HCT116 (cell line): Measurements from ENCODE around the gene KRT86. TPM values are rescaled to one million over a fixed set of nuclear protein-coding genes. Genes with fewer than 3 reads are reported as not detected.

Experiments
- ATAC-seq: fragments of 200-7000 bp; cut with Tn5 transposase; 2 replicates; pipeline ENCODE4 v1.9.1; 2020; ENCODE audit warnings: mild to moderate bottlenecking, moderate library complexity
- BruUV-seq: library from RNA; stranded (reverse); fragments of 400-500 nt; replicated peaks from 2 replicates; lab custom pipeline; 2021; lab: Mats Ljungman, UMichigan
- CTCF ChIA-PET: fragments of 300-600 bp; sonication (Branson Sonifier 250); formaldehyde crosslinking; loops from one replicate; lab custom pipeline; 2021; ENCODE audit warnings: antibody characterized with exemption; lab: Charles Lee
- POLR2A ChIA-PET: fragments of 300-600, 350-600 bp; sonication (Branson Sonifier 250); formaldehyde crosslinking; loops from one replicate; lab custom pipeline; 2021; ENCODE audit warnings: antibody characterized with exemption; lab: Charles Lee
- RAD21 ChIA-PET, 2 experiments: fragments of 300-600 bp; sonication (Branson Sonifier 250); formaldehyde crosslinking; loops; one replicate each; lab custom pipeline; 2023; ENCODE audit warnings: low total read pairs in 2 of 2; ENCODE audit not compliant: uncharacterized antibody in 2 of 2, unreplicated experiment in 2 of 2, low non-redundant PET in 1 of 2; lab: Charles Lee
- DNase-seq: peaks from one replicate; pipeline ENCODE4 v3.0.0-alpha.2; 2010; ENCODE audit warnings: low read depth, low spot score
- H2AFZ ChIP-seq: fragments of 200-600 bp; shearing (Covaris generic), sonication (generic); 2 replicates; pipeline ENCODE4 v1.6.1; 2017; ENCODE audit warnings: low read depth, mixed run types, mixed read lengths, antibody characterized with exemption, low read length; ENCODE audit not compliant: poor library complexity, severe bottlenecking
- H3K27ac ChIP-seq: 2 replicates; pipeline ENCODE4 v1.5.1; 2012; ENCODE audit warnings: low read depth, low read length
- H3K27me3 ChIP-seq: fragments of 200-600 bp; sonication (generic); 2 replicates; pipeline ENCODE4 v1.6.1; 2016; ENCODE audit warnings: mixed run types, low read length, mixed read lengths; ENCODE audit not compliant: insufficient read depth
- H3K36me3 ChIP-seq, 2 experiments: fragments of 200-500 bp in 1 of 2; fragments of 200-600 bp in 1 of 2; sonication (Bioruptor generic) in 1 of 2; sonication (generic) in 1 of 2; 2 replicates each; pipeline versions ENCODE4 v1.5.1 to v1.6.1; 2014 to 2016; ENCODE audit warnings: low read length in 2 of 2, inconsistent platforms in 1 of 2, mixed read lengths in 1 of 2, mixed run types in 1 of 2; ENCODE audit not compliant: insufficient read depth in 2 of 2, control insufficient read depth in 1 of 2
- H3K4me1 ChIP-seq, 2 experiments: fragments of 200-600 bp in 1 of 2; sonication (generic) in 1 of 2; 2 replicates each; pipeline versions ENCODE4 v1.5.1 to v1.6.1; 2012 to 2017; ENCODE audit warnings: low read length in 2 of 2, inconsistent platforms in 1 of 2, mild to moderate bottlenecking in 1 of 2, mixed read lengths in 1 of 2, mixed run types in 1 of 2, moderate library complexity in 1 of 2; ENCODE audit not compliant: insufficient read depth in 2 of 2, control insufficient read depth in 1 of 2
- H3K4me2 ChIP-seq: fragments of 200-600 bp; sonication (generic); 2 replicates; pipeline ENCODE4 v1.6.1; 2017; ENCODE audit warnings: mixed run types, low read length, mixed read lengths
- H3K4me3 ChIP-seq, 2 experiments: fragments of 200-600 bp in 1 of 2; sonication (generic) in 1 of 2; replicated peaks in 1 of 2; 2 replicates each; pipeline ENCODE4 v1.5.1; 2011 to 2016; ENCODE audit warnings: low read length in 2 of 2, control low read depth in 1 of 2, low read depth in 1 of 2, mild to moderate bottlenecking in 1 of 2, mixed read lengths in 1 of 2, mixed run types in 1 of 2
- H3K79me2 ChIP-seq: fragments of 200-600 bp; sonication (generic); 2 replicates; pipeline ENCODE4 v1.6.1; 2017; ENCODE audit warnings: mild to moderate bottlenecking, mixed run types, low read length, moderate library complexity, mixed read lengths; ENCODE audit not compliant: insufficient read depth
- H3K9ac ChIP-seq: fragments of 200-600 bp; sonication (generic); 2 replicates; pipeline ENCODE4 v1.6.1; 2016; ENCODE audit warnings: low read length, mixed read lengths
- H3K9me2 ChIP-seq: fragments of 200-600 bp; sonication (generic), shearing (Covaris generic); 2 replicates; pipeline ENCODE4 v1.6.1; 2017; ENCODE audit warnings: mixed run types, mild to moderate bottlenecking, moderate library complexity; ENCODE audit not compliant: insufficient read depth
- H3K9me3 ChIP-seq, 2 experiments: fragments of 200-500 bp in 1 of 2; fragments of 200-600 bp in 1 of 2; sonication (Bioruptor generic) in 1 of 2; sonication (generic) in 1 of 2; 2 replicates each; pipeline ENCODE4 v1.6.1; 2014 to 2017; ENCODE audit warnings: low read length in 2 of 2, mixed read lengths in 2 of 2, inconsistent platforms in 1 of 2, low read depth in 1 of 2, mild to moderate bottlenecking in 1 of 2, mixed run types in 1 of 2, moderate library complexity in 1 of 2; ENCODE audit not compliant: control insufficient read depth in 1 of 2, insufficient read depth in 1 of 2
- H4K20me1 ChIP-seq: fragments of 200-600 bp; sonication (generic), shearing (Covaris generic); 2 replicates; pipeline ENCODE4 v1.6.1; 2017; ENCODE audit warnings: mixed run types, mild to moderate bottlenecking, moderate library complexity; ENCODE audit not compliant: insufficient read depth
- CBX3 ChIP-seq: IDR thresholded peaks from 2 replicates; pipeline ENCODE4 v1.6.1; 2012; ENCODE audit warnings: low read depth
- EGR1 ChIP-seq: IDR thresholded peaks from 2 replicates; pipeline ENCODE4 v1.6.1; 2012; ENCODE audit warnings: low read depth
- ELF1 ChIP-seq: IDR thresholded peaks from 2 replicates; pipeline ENCODE4 v1.6.1; 2012; ENCODE audit warnings: low read depth, borderline replicate concordance
- EZH2 ChIP-seq: fragments of 200-600 bp; sonication (generic); IDR thresholded peaks from 2 replicates; pipeline ENCODE4 v1.6.1; 2017; ENCODE audit warnings: antibody characterized with exemption, mixed run types
- EZH2phosphoT487 ChIP-seq: fragments of 200-600 bp; IDR thresholded peaks from 2 replicates; pipeline ENCODE4 v1.6.1; 2018; ENCODE audit warnings: antibody characterized with exemption, borderline replicate concordance
- FOSL1 ChIP-seq: IDR thresholded peaks from 2 replicates; pipeline ENCODE4 v1.6.1; 2012; ENCODE audit warnings: low read depth
- JUND ChIP-seq: IDR thresholded peaks from 2 replicates; pipeline ENCODE4 v1.6.1; 2012
- POLR2A ChIP-seq: IDR thresholded peaks from 2 replicates; pipeline ENCODE4 v1.7.0; 2011; ENCODE audit warnings: borderline replicate concordance; ENCODE audit not compliant: insufficient read depth, insufficient read length; ENCODE audit errors: extremely low read depth
- POLR2AphosphoS5 ChIP-seq: IDR thresholded peaks from 2 replicates; pipeline ENCODE4 v1.6.1; 2011; ENCODE audit warnings: mild to moderate bottlenecking, low read depth, low read length, moderate library complexity
- RAD21 ChIP-seq: IDR thresholded peaks from 2 replicates; pipeline ENCODE4 v1.6.1; 2012; ENCODE audit warnings: low read depth, mild to moderate bottlenecking
- SIN3A ChIP-seq: IDR thresholded peaks from 2 replicates; pipeline ENCODE4 v1.6.1; 2012; ENCODE audit warnings: low read depth
- SP1 ChIP-seq: IDR thresholded peaks from 2 replicates; pipeline ENCODE4 v1.6.1; 2012; ENCODE audit warnings: low read depth
- SRF ChIP-seq: IDR thresholded peaks from 2 replicates; pipeline ENCODE4 v1.6.1; 2012; ENCODE audit warnings: low read depth
- TCF7L2 ChIP-seq: IDR thresholded peaks from 2 replicates; pipeline ENCODE4 v1.7.0; 2011; ENCODE audit warnings: borderline replicate concordance, inconsistent platforms; ENCODE audit not compliant: insufficient read depth, insufficient read length; ENCODE audit errors: extremely low read depth
- YY1 ChIP-seq: IDR thresholded peaks from 2 replicates; pipeline ENCODE4 v1.6.1; 2011; ENCODE audit warnings: low read length, low read depth, moderate library complexity, mild to moderate bottlenecking; ENCODE audit not compliant: insufficient replicate concordance; ENCODE audit errors: extremely low read depth
- intact Hi-C: fragments of 100-400 bp; cut with micrococcal nuclease; formaldehyde crosslinking; loops from 2 replicates; pipeline ENCODE4 v1.10.0; 2022
- total RNA-seq: library from RNA; stranded (reverse); gene quantifications from one replicate; pipeline ENCODE4 v1.2.1, GENCODE V29; 2021; ENCODE audit not compliant: unreplicated experiment
- TF ChIP-seq, protein P1 (sequence below): IDR thresholded peaks from 2 replicates; pipeline ENCODE4 v1.6.1; 2011; ENCODE audit warnings: mild to moderate bottlenecking, low read length, moderate library complexity; ENCODE audit not compliant: insufficient replicate concordance; ENCODE audit errors: extremely low read depth
- TF ChIP-seq, protein P2 (sequence below), 3 experiments: fragments of 200-600 bp in 1 of 3; sonication (generic) in 1 of 3; IDR thresholded peaks in 2 of 3; conservative IDR thresholded peaks in 1 of 3; 2 replicates each; pipeline ENCODE4 v1.5.1; 2012 to 2017; ENCODE audit warnings: low read depth in 2 of 3, low read length in 2 of 3, antibody characterized with exemption in 1 of 3, borderline replicate concordance in 1 of 3, control low read depth in 1 of 3, mild to moderate bottlenecking in 1 of 3, mixed read lengths in 1 of 3, mixed run types in 1 of 3, moderate library complexity in 1 of 3; ENCODE audit not compliant: insufficient read depth in 1 of 3
- TF ChIP-seq, protein P3 (sequence below): IDR thresholded peaks from 2 replicates; pipeline ENCODE4 v1.6.1; 2012
- TF ChIP-seq, protein P4 (sequence below): IDR thresholded peaks from 2 replicates; pipeline ENCODE4 v1.6.1; 2012

Gene KRT86
- total RNA-seq, 1 experiment from 2014 or later = 1.5 TPM

DNA sequence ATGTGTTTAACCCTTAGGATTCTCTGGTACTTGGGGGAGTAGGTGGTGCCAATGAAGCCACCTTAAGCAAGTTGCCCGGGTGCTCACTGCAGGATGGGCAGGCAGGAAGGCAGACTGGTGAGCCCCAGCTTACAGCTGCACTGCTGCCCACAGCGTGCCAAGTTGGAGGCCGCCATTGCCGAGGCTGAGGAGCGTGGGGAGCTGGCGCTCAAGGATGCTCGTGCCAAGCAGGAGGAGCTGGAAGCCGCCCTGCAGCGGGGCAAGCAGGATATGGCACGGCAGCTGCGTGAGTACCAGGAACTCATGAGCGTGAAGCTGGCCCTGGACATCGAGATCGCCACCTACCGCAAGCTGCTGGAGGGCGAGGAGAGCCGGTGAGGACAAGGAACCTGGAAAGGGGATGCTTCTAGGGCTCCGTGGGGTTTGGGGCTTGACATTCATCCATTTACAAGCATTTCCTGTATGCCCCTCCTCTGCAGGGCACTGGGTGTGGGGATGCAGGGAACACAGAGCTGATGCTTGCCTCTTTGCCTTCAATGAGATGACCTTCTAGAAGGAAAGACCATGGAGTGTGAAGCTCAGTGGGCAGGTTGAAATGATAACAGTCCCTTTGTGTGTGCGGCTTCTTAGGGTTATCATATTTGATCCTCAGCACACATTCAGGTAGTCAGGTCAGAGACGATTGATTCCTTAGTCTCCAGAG, 29.0 kb upstream of the KRT86 start:
- Histone ChIP-seq H3K4me2 (peak overlapping the region; percentile 88; the same call in 1 of the 2 replicates), H3K4me1 (peaks cover 66 to 87% of the 10 kb centered on the region in 2 experiments), H4K20me1 (no peaks in the 10 kb centered on the region), H3K27ac (no peak overlapping the region; the same call in 1 of the 2 replicates), H3K9me3 (no peaks in the 10 kb centered on the region), H3K27me3 (no peaks in the 10 kb centered on the region), H3K79me2 (no peaks in the 10 kb centered on the region), H2AFZ (no peak overlapping the region), H3K4me3 (no peak overlapping the region), H3K36me3 (no peaks in the 10 kb centered on the region), H3K9ac (peak overlapping the region; percentile 44; the same call in 1 of the 2 replicates), H3K9me2 (no peaks in the 10 kb centered on the region)
- no peak for TF ChIP-seq EGR1
- TF ChIP-seq, protein P1, sequence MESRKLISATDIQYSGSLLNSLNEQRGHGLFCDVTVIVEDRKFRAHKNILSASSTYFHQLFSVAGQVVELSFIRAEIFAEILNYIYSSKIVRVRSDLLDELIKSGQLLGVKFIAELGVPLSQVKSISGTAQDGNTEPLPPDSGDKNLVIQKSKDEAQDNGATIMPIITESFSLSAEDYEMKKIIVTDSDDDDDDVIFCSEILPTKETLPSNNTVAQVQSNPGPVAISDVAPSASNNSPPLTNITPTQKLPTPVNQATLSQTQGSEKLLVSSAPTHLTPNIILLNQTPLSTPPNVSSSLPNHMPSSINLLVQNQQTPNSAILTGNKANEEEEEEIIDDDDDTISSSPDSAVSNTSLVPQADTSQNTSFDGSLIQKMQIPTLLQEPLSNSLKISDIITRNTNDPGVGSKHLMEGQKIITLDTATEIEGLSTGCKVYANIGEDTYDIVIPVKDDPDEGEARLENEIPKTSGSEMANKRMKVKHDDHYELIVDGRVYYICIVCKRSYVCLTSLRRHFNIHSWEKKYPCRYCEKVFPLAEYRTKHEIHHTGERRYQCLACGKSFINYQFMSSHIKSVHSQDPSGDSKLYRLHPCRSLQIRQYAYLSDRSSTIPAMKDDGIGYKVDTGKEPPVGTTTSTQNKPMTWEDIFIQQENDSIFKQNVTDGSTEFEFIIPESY = no peak
- TF ChIP-seq, protein P2, sequence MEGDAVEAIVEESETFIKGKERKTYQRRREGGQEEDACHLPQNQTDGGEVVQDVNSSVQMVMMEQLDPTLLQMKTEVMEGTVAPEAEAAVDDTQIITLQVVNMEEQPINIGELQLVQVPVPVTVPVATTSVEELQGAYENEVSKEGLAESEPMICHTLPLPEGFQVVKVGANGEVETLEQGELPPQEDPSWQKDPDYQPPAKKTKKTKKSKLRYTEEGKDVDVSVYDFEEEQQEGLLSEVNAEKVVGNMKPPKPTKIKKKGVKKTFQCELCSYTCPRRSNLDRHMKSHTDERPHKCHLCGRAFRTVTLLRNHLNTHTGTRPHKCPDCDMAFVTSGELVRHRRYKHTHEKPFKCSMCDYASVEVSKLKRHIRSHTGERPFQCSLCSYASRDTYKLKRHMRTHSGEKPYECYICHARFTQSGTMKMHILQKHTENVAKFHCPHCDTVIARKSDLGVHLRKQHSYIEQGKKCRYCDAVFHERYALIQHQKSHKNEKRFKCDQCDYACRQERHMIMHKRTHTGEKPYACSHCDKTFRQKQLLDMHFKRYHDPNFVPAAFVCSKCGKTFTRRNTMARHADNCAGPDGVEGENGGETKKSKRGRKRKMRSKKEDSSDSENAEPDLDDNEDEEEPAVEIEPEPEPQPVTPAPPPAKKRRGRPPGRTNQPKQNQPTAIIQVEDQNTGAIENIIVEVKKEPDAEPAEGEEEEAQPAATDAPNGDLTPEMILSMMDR (IDR thresholded peaks at IDR 0.05 in 2 of 3, conservative IDR thresholded peaks at IDR 0.05 in 1 of 3; ENCODE audit: borderline replicate concordance in 1 of 3, insufficient read depth in 1 of 3, low read depth in 2 of 3, low read length in 2 of 3) = no peak
- TF ChIP-seq, protein P3, sequence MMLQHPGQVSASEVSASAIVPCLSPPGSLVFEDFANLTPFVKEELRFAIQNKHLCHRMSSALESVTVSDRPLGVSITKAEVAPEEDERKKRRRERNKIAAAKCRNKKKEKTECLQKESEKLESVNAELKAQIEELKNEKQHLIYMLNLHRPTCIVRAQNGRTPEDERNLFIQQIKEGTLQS = no peak
- no peak for TF ChIP-seq FOSL1
- TF ChIP-seq YY1 = no peak
- no peak for TF ChIP-seq POLR2AphosphoS5
- TF ChIP-seq, protein P4, sequence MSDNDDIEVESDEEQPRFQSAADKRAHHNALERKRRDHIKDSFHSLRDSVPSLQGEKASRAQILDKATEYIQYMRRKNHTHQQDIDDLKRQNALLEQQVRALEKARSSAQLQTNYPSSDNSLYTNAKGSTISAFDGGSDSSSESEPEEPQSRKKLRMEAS = no peak
- TF ChIP-seq EZH2phosphoT487 = no peak
- no peak for TF ChIP-seq SRF
- no peak for TF ChIP-seq SP1
- TF ChIP-seq CBX3 = no peak
- TF ChIP-seq POLR2A = no peak
- no peak for TF ChIP-seq ELF1
- TF ChIP-seq SIN3A = no peak
- no peak for TF ChIP-seq JUND
- TF ChIP-seq EZH2 = no peak
- no peak for TF ChIP-seq TCF7L2
- TF ChIP-seq RAD21 = no peak
- no TSS peak for BruUV-seq
- no peak for DNase-seq
- CTCF ChIA-PET = interaction anchor here (1.3 to 3.5 kb wide), 4 partner anchors 24 to 82 kb away, joined by 4 to 21 read pairs (median 8); no protein-coding TSS in a partner anchor
- no peak for ATAC-seq
- intact Hi-C loops = no loop called here
- RAD21 ChIA-PET = no interaction called here
- POLR2A ChIA-PET = interaction anchor here (1.2 to 1.7 kb wide), 2 partner anchors 34 to 98 kb away, joined by 3 to 6 read pairs; no protein-coding TSS in a partner anchor
